GM18526 (cell line): Measurements from ENCODE around the gene PDCD2L.

Source experiments
- POLR2A ChIP-seq: IDR thresholded peaks from 3 replicates; pipeline ENCODE4 v1.6.1; 2011; ENCODE audit not compliant: insufficient read length; ENCODE audit errors: extremely low read depth

PDCD2L gene

GRCh38 chr19:34393629-34394028, 10.6 kb upstream of the PDCD2L start:
- no peak for TF ChIP-seq POLR2A

- TF ChIP-seq POLR2A: no peak
These were observed 6.3 kb upstream of the PDCD2L start for GRCh38 chr19:34397853-34398252.

- TF ChIP-seq POLR2A: no peak
These were observed 4.3 kb upstream of the PDCD2L start for GRCh38 chr19:34399886-34400285.

GRCh38 chr19:34402074-34402600, 2.1 kb upstream of the PDCD2L start:
- TF ChIP-seq POLR2A: no peak

- no peak for TF ChIP-seq POLR2A
These were observed 453 bp upstream of the PDCD2L start for GRCh38 chr19:34403784-34404108.

- TF ChIP-seq POLR2A: no peak
These were observed 1.9 kb downstream of the PDCD2L start for GRCh38 chr19:34405892-34406660.

GRCh38 chr19:34408411-34408810, 4.2 kb downstream of the PDCD2L start:
- TF ChIP-seq POLR2A: no peak

- no peak for TF ChIP-seq POLR2A
These were observed 5.3 kb downstream of the PDCD2L start for GRCh38 chr19:34409189-34410164.

- TF ChIP-seq POLR2A: no peak
These were observed 7.0 kb downstream of the PDCD2L start for GRCh38 chr19:34411216-34411615.

- TF ChIP-seq POLR2A: no peak
These were observed 11.9 kb downstream of the PDCD2L start for GRCh38 chr19:34416021-34416545.

GRCh38 chr19:34418300-34418699, 14.1 kb downstream of the PDCD2L start:
- TF ChIP-seq POLR2A: no peak

- TF ChIP-seq POLR2A: no peak
These were observed 22.0 kb downstream of the PDCD2L start for GRCh38 chr19:34426096-34426661.

GRCh38 chr19:34428549-34429285, 24.5 kb downstream of the PDCD2L start:
- TF ChIP-seq POLR2A: no peak

GRCh38 chr19:34429553-34429952, 25.4 kb downstream of the PDCD2L start:
- TF ChIP-seq POLR2A: no peak

GRCh38 chr19:34430738-34431625, 26.8 kb downstream of the PDCD2L start:
- no peak for TF ChIP-seq POLR2A
